GM19463 (cell line): Measurements from ENCODE around the gene REN.

Experiments used
- ATAC-seq: cut with Tn5 transposase; IDR thresholded peaks from one replicate; pipeline ENCODE4 v1.9.1; 2021; ENCODE audit warnings: mild to moderate bottlenecking, moderate library complexity; ENCODE audit not compliant: unreplicated experiment

REN gene

DNA sequence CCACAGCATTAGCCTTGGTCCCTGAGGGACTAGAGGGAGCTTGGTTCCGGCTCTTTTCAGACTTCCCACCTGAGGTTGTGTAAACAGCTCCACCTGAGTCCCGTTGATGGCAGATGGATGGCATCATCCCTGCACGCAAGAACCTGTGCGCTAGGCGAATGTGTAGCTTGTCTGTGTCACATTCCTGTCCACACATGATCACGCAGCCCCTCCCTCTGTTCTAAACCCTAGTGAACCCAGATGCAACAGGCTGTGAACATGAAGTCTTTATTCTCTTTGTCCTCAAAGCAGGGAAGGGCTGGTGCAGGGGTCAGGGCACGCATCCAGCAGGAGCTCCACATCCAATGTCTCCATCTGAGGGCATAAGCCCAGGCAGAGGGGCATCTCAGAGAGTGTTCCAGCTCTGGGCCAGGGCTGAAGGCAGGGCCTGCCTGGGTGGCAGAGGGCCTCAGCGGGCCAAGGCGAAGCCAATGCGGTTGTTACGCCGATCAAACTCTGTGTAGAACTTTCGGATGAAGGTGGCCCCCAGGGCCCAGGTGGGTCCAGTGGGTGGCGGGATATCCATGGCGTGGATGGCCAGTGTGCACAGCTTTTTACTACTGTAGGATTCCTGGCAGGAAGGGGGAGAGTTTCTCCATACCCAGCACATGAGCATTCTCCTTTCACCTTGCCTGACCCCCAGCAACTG, 11.4 kb downstream of the REN start:
- ATAC-seq = no peak

DNA sequence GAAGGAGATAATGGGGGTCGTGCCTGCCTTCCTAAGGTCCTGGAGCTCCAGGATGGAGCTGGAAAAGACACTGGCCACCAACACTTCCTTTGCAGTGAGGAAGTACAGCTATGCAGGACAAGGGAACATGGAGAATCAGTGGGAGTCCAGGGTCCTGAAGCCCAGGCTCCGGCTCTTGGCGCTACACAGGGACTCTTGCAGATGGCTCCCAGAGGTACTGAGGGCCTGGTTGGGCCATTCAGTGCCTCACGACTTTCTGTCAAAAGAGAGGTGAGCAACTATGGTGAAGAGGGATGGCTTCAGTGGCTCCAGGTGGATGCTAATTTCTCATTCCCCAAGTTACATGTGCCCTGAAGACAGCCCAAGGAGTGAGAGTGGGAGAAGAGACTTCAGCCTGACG, 12.5 kb downstream of the REN start:
- ATAC-seq = no peak

DNA sequence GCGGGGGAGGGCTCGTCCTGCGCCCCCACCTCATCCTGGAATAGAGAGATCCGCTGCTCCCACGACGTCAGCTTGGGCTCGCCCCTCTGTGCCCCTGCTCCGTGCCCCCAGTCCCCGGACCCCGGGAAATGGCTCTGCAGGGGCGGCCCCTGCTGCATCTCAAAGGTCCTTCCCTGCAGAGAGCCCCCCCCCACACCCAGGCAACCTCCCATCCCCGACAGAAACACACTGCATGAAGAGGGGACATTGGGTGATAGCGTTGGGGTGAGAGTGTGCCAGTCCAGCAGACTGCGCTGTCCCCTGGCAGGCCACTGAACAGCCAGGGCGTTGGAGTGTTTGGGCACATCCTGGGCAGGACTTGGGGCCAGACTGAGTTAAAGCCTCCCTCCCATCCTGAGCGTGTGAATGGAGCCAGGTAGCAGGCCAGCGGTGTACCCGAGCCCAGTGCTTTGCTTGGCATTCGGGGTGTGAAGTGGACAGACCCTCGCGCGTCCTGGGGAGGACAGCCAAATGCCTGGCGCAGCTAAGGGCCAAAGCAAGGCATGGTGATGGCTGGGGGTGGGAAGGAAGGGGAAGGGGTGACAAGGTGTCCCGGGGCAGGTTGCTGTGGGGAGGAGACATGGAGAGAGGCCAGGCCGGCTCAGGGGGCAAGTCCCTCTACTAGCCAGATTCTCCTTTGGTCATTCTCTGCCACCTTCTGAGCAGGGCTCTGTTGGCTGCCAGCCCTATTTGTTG, 13.7 kb downstream of the REN start:
- no peak for ATAC-seq

DNA sequence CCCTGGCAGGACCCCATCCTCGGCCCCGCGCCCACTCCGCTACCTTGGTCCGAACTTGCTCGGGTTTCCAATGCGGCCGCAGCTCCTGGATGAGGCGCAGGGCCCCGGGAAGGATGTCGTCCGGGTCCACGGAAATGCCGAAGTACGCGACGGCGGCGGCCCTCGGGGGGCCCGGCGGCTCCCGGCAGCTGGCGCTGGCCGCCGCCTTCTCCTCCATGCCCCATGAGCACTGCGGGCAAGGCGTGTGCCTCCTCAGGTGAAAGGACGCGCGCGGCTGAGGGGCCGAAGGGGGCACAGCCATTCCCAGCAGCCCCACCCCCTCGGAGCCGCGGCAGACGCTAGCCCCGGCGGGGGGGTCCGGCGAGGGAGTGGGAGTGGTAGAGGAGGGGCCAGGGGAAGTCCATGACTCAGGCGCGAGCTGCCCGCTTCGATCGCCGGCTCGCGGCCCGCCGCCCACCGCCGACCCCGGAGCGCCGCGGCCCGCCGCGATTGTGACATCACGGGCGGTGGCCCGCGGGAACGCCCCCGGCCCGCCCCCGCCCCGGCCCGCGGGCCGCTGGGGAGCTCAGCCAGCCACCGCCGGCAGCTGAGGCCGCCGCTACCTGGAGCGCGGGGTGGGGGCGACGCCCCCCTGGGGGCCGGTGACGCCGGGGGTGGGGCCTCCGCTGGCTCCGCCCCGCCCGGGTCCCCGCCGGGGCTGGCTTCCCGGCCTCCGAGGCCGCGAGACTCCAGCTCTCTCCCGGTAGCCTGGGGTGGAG, 14.4 kb downstream of the REN start, which contains the start of gene ETNK2:
ETNK2 (minus strand) TSS at position 493 of the 758 bp plus-strand sequence; CDS start at position 301, 192 bp downstream.
- no peak for ATAC-seq

DNA sequence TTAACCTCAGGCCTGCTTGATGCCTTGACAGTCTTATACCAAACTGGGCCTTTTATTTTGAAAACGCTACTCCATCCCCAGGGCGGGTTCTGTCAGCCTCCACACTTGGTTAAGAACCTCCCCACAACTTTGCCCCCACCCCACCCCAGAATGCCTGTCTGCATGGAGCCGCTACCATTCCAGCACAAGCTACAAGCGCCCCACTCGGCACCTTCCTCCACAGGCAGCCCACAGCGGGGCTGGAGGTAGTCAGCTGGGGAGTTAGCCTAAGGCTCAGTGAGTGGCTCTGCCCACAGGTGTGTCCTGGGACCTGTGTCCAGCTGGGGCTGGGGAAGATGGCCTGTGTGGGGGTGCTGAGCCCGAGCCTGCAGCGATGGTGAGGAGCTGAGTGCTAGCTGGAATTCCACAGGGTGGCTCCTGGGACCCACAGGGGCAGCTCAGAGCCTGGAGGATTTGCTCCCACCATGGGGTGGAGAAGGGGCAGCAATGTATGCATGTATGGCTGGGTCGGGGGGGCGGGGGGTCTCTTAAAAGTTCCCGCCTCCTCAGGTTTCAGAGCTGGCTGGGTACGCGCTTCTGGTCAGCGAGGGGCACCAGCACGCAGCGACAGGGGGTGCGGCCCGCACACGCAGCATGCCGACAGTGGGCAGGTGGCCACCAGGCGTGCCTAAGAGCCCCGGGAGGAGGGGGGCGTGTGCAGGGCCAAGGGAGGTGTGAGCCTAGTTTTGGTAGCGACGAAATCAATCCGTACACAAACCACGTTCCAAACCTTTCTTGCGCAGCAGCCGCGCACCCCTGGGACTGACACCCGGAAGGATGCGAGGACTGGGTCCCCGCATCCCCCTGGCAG, 15.2 kb downstream of the REN start:
- no peak for ATAC-seq

DNA sequence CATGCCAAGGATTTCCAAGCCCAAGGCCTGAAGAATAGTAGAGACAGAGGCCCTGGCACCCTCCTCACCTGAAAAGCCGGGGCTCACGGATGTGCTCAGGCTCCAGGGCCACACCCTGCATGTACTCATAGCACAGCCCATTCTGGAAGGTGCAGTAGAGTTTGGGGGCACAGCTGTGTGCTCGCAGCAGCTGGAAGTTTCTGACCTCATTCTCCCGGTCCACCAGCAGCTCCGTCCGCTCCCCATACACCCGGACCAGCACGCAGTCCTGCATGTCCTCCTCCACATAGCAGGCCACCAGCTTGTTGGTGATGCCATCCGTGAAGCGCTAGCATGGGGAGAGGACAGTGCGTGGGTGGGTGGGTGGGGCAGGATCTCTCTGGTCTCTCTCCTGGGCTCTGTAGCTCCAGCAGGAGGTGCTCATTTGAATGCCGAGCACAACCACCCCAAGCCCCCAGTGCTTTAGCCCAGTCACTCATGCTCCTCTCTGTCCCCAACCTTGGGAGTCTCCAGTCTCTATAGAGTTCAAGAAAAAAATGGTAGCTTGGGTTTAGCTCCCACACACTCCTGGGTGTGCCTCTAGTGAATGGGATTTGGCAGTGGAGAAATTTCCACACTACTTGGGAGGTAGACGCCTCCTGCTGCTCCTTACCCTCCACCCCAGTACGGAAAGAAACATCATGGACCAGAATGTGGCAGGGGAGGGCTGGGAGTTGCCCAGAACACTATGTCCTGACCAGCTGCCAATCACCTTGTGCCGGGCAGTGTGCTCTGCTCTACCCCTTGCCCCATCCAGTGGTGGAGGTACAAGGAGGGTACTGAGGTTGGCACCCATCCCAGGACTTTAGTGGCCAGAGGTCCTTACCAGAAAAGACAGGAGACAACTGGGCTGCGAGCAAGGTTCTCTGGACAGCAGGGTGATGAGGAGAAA, 16.2 kb downstream of the REN start:
- no peak for ATAC-seq

DNA sequence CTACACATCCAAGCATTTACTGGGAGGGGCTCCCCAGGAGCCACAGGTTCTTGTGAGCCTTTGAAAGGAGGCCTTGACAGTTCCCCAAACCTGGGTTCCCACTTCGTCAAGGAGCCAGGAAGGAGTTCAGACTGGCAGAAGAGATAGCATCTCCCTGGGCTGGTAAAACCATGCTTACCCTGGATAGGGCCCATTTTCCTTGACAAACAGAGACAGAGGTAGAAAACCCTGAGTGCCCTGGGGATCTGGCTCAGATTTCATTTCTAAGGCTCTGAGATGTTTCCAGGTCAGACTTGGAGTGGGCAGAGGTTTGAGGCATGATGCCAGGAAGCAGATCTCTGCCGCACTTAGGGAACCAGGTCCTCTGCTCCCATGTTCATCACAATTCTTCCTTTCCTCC, 17.0 kb downstream of the REN start:
- ATAC-seq = no peak

DNA sequence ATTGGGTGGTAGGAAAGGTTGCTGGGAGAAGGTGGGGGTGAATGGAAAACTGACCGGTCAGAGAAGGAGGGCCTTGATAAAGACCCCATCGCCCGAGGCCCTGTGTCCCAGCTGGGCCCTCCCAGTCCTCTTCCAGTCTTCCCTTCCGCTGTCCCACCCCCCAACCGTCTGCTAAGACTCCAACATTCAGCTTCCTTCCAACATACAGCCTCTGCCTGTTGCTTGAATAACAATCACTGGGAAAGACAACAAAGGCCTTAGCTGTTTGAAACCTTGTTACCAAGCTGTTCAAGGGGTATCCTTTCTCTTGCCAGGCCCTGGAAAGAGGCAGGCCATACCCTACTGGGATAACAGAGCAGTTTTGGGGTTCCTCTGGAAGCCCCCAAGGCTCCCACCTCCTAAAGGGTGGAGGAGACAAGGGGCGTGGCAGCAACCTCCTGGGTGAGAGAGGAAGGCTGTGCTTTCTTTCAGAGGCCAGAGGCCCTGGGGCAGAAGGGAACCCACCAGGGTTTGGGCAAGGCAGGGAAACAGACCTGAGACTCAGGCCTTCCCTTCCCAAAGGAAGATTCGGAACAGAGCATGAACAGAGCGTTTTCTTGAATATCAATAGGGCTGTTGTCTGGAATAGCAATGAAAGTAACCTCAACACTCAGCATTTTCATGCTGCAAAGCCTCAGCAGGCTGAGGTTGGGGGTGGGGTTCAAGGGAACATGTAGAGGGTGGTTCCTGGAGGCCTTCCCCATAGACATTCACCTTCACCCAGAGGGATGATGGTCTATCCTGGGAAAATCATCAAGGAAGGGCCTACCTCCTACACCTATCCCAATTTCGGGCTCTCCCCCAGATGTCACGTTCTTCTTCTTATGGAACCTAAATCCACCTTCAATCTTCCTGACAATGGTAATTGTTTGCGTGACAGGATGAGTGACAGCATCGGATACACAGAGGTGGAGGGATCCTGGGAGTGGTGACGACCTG, 18.4 kb downstream of the REN start:
- ATAC-seq = no peak

DNA sequence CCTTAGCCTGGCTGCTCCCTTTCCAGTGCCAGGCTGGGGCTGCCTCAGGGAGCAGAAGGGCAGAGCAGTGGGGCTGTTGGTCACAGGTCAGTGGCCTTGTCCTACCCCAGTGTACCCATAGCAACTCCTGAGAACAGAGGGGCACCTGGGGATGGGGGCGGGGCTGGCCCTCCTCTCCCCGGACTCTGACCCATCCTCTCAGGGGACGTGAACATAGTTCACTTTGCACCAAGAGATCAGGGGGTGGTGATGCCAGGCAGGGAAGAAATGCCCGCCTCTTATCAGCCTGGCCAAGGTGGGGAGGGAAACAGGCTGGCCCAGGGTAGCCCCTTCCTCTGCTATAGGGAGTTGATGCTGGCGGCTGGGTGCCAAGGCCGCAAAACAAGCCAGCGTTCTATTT, 19.2 kb downstream of the REN start:
- no peak for ATAC-seq

DNA sequence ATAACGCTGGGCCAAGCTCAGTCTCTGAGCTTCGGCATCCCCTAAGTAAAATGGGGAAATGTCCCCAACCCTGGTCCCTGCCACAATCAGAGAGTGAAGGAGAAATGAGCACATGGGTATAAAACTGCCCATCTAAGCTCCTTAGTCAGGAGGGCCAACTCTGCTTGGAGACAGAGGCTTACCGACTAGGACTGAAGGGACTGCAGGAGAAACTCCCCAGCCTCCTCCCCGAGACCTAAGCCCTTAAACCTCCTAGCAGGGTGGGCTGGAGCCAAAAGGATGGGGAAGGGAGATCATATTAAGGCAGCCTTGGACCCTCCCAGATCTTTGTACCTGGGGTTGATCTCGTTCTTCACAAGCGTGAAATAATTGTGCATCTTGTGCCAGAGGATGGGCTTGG, 19.8 kb downstream of the REN start:
- no peak for ATAC-seq

DNA sequence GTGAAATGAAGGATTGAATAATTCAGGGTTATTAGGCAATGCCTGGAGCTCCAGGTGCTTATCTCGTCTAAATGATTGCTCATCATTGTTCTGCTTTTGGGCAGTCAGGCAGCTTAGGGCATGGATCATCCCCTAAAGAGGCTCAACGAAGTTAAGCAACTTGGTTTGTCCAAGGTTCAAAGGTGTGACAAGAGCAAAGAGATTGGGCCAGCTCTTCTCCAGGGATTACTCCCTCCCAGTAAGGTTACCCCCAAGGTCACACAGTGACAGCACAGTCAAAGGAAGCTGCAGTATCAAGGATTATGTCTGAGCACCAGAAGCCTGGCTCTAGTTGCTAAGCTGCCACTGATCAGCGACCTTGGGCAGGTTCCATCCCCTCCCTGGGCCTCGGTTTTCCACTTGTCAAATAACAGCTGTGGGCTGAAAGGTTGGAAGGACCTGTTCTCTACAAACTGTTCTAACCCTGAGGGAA, 21.1 kb downstream of the REN start:
- ATAC-seq = no peak

DNA sequence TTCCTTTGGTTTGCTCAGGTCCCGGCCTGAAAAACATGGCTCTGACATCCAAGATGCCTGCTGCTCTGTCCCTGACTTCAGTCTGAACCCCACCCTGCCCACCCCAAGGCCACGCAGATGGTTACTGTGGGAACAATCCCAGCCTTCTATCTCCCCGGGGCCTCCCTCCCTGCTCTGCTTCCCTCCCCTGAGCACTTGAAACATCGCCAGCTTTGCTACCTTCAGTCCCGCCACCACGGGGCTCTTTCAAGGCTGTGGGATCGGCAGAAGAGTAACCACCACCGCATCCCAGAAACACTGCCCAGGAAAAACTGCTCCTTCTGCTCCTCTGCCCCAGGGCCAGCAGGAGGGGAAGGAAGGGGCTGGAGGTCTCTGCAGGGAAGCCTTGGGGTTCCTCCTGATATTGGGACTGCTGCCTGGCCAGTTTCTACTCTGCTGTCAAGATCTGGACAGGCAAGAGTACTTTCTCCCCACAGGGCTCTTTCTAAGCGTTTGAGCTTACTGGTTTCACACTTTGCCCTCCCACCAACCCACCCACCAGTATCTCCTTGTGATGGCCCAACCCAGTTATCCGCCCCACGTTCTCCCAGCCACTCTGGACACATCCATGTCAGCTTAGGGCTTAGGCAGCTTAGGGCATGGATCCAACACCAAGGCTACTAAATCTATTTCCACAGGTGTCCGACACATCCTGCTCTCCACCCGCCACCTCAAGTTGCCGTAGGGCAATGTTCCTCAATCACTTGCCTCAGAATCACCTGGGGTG, 22.7 kb downstream of the REN start:
- no peak for ATAC-seq

DNA sequence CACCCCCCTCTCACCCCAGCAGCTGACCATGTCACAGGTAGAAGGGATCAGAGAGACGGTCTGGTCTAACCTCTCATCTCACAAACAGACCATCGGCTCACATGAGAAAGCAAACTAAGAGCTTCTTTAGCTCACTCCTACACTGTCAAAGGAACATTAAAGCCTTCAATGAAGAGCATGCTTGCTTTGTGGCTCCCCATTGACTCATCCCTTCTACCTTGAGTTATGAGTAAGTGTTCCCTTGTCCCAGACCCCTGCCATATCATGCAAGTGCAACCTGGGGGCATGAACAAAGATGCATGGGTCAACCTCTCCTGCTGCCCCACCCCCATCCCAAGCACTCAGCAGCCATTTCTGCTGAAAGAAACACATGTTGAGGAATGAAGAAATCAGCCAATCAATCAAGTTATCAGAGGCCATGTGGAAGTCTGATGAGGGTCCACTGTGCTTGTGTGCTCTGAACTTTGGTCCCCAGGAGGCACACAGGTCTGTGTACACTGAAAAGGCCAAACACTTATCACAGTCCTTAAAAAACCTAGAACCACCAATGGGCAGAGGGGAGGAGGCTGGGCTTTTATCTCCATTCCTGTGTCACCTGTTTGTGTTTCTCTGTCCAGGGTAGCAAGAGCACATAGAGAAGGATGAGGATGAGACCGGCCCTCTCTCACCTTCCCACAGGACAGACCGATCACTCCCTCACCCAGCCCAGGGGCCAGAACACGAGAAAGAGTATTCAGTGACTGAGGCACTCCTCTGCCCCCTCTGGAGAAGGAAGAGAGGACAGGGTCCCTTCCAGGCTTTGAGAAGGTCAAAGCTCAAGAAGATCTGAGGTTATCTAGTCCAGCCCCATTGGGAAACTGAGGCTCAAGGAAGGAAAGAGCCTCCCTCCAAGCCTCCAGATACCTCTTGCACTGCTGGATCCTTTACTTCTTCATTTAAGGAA, 23.8 kb downstream of the REN start:
- ATAC-seq = no peak

DNA sequence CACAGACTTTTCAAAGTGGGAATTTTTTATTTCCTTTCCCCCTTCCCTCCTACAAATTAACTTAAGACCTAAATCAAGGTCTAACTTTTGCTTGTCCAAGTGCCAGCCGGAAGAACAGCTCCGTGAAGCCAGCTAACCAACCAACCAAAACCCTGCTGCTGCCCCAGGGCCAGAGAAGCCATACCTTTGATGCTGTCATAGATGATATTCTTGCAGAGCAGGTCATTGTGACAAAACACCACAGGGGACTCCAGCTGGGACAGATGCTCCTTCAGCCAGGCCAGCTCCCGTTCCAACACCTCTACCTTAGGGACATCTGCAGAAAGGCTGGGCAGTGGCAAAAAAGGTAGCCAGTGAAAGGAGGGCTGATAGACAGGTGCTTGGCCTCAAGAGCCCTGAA, 25.0 kb downstream of the REN start:
- ATAC-seq = no peak

DNA sequence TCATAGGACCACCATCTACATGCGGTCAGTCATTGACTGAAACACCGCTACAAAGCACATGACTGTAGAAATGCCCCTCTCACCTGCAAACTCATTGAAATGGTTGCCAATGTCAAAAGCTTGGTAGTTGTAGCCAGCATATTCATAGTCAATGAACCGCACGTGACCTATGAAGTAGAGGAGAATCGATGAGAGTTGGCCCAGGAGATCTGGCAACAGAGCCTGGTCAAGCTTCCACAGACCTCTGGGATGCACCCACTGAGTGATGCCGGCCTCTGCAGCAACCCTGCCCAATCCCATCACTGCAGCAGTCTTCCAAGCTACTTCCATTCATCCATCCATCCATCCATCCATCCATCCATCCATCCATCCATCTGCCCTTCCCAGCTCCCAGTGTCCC, 26.2 kb downstream of the REN start:
- ATAC-seq = no peak

DNA sequence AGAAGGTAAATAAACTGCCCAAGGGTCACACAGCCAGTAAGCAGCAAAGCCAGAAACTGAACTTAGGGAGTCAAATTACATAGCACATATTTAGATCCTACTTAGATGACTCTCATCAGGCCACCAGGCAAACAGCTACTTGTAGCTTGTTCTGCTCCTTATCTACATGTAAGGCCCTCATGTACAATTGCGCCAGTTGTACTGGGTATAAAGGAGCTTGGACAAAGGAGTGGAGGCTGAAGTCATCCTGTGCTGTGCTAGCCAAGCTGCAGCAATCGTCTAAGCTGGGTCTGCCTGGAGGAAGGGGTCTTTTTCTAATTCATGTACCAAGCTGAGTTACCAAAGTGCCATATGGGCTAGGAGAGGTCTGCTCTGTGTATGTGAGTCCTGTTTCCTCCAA, 27.0 kb downstream of the REN start:
- ATAC-seq = no peak

DNA sequence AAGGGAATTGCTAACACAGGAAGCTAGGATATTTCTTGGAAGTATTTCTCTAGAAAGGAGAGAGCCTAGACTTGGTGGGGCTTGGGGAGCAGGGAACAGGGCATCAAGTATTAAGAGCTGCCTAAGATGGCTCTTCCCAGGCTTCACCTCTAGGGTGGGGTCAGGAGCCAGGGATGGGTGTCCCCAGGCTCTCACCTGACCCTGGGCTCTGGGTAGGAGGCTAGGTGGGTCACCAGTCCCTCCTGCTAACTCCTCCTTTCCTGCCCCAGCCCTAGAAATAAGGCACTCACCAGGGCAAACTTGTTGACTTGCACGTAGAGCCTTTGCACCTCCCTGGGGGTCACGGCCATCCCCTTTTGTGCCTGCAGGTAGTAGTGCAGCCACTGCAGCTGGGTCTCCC, 29.3 kb downstream of the REN start:
- ATAC-seq = no peak
